Activated T-cell treated with anti-CD3 and anti-CD28 coated beads, Interleukin-2, amount 50 U/mL, for 48 hours (primary cell): ENCODE results near the gene C9orf85.

Experiments
- DNase-seq, 2 experiments: peaks; one replicate each; pipeline ENCODE4 v3.0.0-alpha.2; 2020

Gene C9orf85

DNA sequence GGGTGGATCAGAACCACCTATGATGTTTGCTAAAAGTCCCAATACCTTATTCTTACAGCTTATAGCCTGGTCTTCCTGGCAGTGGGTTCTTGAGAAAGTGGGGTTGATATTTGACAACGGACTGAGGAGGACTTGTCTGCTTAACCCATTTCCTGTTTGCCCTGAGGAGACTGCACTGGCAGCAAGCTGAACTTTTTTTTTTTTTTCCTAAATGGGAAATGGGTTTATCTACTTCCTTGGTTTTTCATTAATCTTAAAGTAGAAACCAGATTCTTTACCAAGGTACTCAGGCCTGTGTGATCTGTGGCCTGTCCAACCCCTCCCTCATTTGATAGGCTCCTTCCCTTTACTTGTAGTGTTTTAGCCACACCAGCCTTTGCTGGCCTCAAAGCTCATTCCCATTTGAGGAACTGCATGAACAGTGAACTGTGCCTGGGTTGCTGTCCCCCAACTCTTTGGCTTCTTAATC is 101.9 kb downstream of the C9orf85 start:
- DNase-seq, result no peak

GRCh38 chr9:72022841-72023240 is 111.4 kb downstream of the C9orf85 start:
- no peak for DNase-seq
